GM12873 (cell line): ENCODE results near the gene PIAS1.

Experiments
- CTCF ChIP-seq: IDR thresholded peaks from 2 replicates; pipeline ENCODE4 v1.5.1; 2012; ENCODE audit warnings: low read depth, mild to moderate bottlenecking, moderate library complexity, low read length, control low read depth; ENCODE audit not compliant: insufficient read depth; ENCODE audit errors: missing control alignments

Gene PIAS1

DNA sequence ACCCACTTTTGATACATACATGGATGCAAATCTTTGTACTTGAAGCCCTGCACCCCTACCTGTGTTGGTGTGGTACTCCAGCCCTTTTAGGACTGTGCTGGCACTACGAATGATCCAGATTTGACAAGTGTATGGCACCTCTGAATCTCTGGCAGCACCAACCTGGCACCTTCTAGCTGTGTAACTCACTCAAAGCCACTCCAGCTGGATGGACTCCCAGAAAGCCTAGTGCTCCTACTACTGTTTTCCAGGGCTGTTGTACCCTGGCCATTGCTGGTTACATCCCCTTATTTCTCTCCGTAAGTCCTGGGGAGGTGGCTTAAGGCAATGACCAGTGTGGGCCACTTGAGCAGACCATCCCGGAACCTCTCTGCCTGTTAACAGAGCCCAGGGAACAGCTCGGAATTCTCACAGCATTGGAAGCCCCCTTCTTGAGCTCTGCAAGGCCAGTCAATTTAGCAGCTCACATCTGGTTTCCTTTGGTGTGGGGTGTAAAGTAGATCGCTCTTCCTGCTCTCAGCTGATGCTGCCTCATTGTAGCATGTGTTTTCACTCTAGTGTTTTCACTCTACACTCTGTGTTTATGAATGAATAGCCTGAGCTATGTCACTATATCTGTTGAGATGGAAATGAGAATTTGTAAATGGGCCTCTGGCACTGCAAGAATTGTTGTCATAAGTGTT is 138.8 kb downstream of the PIAS1 start:
- no peak for TF ChIP-seq CTCF

- TF ChIP-seq CTCF = no peak
Observed at GRCh38 chr15:68195336-68196112, 141.4 kb downstream of the PIAS1 start.

- TF ChIP-seq CTCF = no peak
Observed at GRCh38 chr15:68196445-68197169, 142.5 kb downstream of the PIAS1 start.

- no peak for TF ChIP-seq CTCF
Observed at GRCh38 chr15:68197170-68197492, 143.0 kb downstream of the PIAS1 start.

- TF ChIP-seq CTCF = no peak
Observed at GRCh38 chr15:68197661-68198437, 143.7 kb downstream of the PIAS1 start.

- TF ChIP-seq CTCF = no peak
Observed at GRCh38 chr15:68199340-68199739, 145.2 kb downstream of the PIAS1 start.
